ENCODE results near the gene HOXB6.

DNA sequence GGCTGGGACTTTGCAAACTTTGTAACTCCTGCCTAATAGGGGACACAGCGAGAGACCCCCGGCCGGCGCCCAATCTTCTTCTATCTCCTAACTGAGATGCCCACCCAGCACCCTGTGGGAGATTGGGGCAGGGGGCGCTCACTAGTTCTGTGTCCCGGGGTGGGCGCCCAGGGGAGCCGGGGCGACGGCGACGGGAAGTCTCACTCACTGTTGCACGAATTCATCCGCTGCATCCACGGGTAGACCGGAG, 7.3 kb downstream of the HOXB6 start:
- TF ChIP-seq, protein P1, sequence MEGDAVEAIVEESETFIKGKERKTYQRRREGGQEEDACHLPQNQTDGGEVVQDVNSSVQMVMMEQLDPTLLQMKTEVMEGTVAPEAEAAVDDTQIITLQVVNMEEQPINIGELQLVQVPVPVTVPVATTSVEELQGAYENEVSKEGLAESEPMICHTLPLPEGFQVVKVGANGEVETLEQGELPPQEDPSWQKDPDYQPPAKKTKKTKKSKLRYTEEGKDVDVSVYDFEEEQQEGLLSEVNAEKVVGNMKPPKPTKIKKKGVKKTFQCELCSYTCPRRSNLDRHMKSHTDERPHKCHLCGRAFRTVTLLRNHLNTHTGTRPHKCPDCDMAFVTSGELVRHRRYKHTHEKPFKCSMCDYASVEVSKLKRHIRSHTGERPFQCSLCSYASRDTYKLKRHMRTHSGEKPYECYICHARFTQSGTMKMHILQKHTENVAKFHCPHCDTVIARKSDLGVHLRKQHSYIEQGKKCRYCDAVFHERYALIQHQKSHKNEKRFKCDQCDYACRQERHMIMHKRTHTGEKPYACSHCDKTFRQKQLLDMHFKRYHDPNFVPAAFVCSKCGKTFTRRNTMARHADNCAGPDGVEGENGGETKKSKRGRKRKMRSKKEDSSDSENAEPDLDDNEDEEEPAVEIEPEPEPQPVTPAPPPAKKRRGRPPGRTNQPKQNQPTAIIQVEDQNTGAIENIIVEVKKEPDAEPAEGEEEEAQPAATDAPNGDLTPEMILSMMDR (IDR thresholded peaks at IDR 0.05): no peak
- no peak for TF ChIP-seq POLR2A (IDR thresholded peaks at IDR 0.05)
- no peak for TF ChIP-seq EP300 (IDR thresholded peaks at IDR 0.05)
